ENCODE measurements around the gene GPR179.

DNA sequence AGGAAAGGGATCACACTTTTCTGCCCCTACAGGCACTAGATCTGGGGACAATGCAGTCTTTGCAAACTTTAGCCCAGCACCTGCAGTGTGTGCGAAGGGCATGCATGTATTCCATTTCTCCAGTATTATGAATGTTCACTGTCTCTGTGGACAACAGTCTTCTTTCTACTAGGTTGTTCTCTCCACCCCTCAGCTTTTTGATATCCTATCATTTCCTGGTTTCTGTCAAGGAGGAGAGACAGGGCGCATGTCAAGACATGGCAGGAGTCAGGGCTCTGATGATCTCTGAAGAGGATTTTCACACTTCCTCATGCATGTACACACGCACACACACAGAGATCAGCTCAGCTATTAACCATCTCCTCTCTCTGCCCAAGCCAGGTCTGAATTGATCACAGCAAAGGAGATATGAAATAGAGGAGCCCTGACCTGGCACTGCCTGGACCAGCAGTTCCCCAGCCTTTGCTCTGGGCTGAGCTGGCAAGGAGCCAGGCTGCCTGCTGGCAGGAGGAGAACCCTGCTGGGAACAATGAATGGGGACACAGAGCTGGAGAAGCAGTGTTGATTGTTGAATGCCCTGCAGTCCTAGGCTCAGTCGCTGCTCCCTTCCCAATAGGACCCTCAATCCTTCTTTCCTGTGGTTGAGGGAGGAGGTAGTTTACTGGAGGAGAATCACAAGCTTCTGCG is 2.6 kb downstream of the GPR179 start:
- TF ChIP-seq, protein P1, sequence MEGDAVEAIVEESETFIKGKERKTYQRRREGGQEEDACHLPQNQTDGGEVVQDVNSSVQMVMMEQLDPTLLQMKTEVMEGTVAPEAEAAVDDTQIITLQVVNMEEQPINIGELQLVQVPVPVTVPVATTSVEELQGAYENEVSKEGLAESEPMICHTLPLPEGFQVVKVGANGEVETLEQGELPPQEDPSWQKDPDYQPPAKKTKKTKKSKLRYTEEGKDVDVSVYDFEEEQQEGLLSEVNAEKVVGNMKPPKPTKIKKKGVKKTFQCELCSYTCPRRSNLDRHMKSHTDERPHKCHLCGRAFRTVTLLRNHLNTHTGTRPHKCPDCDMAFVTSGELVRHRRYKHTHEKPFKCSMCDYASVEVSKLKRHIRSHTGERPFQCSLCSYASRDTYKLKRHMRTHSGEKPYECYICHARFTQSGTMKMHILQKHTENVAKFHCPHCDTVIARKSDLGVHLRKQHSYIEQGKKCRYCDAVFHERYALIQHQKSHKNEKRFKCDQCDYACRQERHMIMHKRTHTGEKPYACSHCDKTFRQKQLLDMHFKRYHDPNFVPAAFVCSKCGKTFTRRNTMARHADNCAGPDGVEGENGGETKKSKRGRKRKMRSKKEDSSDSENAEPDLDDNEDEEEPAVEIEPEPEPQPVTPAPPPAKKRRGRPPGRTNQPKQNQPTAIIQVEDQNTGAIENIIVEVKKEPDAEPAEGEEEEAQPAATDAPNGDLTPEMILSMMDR (IDR thresholded peaks at IDR 0.05) = no peak
- TF ChIP-seq POLR2A (IDR thresholded peaks at IDR 0.05) (no peak), EP300 (IDR thresholded peaks at IDR 0.05) (no peak)

Data from ovary (tissue), 3 donors.